IMR-90 (cell line): ENCODE data around the gene NHSL2. TPM values are rescaled to one million over a fixed set of nuclear protein-coding genes. Genes with fewer than 3 reads are reported as not detected.

Source experiments
- ATAC-seq: fragments of 200-7000 bp; cut with Tn5 transposase; 2 replicates; pipeline ENCODE4 v1.9.1; 2020; ENCODE audit warnings: low read depth, mild to moderate bottlenecking, moderate library complexity
- BruUV-seq: library from RNA; stranded (reverse); fragments of 400-500 nt; replicated peaks from 2 replicates; lab custom pipeline; 2021; lab: Mats Ljungman, UMichigan
- CTCF ChIA-PET: fragments of 300-600 bp; formaldehyde crosslinking; extraction: SDS; loops from one replicate; lab custom pipeline; 2021; ENCODE audit warnings: antibody characterized with exemption; lab: Yijun Ruan, JAX
- POLR2A ChIA-PET: fragments of 300-600 bp; sonication (Branson Sonifier 250); formaldehyde crosslinking; loops from one replicate; lab custom pipeline; 2022; ENCODE audit warnings: antibody characterized with exemption; ENCODE audit not compliant: unreplicated experiment; lab: Charles Lee
- DNase-seq: peaks from one replicate; pipeline ENCODE4 v3.0.0; 2013
- H2AFZ ChIP-seq: replicated peaks from 2 replicates; pipeline ENCODE3; 2013; ENCODE audit warnings: low read length, mild to moderate bottlenecking; ENCODE audit not compliant: poor library complexity
- H2AK5ac ChIP-seq: 2 replicates; pipeline ENCODE4 v1.6.1; 2013; ENCODE audit warnings: low read depth, low read length, inconsistent platforms
- H2AK9ac ChIP-seq: replicated peaks from 2 replicates; pipeline ENCODE3; 2013; ENCODE audit warnings: mild to moderate bottlenecking, low read depth, low read length, moderate library complexity; ENCODE audit not compliant: poor library complexity
- H2BK120ac ChIP-seq: 2 replicates; pipeline ENCODE4 v1.6.1; 2013; ENCODE audit warnings: low read depth, low read length, inconsistent platforms
- H2BK15ac ChIP-seq: 3 replicates; pipeline ENCODE4 v1.6.1; 2013; ENCODE audit warnings: low read depth, low read length, inconsistent platforms
- H2BK20ac ChIP-seq: 2 replicates; pipeline ENCODE4 v1.6.1; 2013; ENCODE audit warnings: low read depth, mild to moderate bottlenecking, inconsistent platforms, low read length, moderate library complexity
- H2BK5ac ChIP-seq: 2 replicates; pipeline ENCODE4 v1.6.1; 2013; ENCODE audit warnings: mild to moderate bottlenecking, low read depth, low read length, inconsistent platforms; ENCODE audit not compliant: poor library complexity, severe bottlenecking
- H3K14ac ChIP-seq: replicated peaks from 2 replicates; pipeline ENCODE4 v1.6.1; 2013; ENCODE audit warnings: low read depth, low read length, inconsistent platforms
- H3K18ac ChIP-seq: 2 replicates; pipeline ENCODE4 v1.6.1; 2013; ENCODE audit warnings: low read depth, low read length, control low read depth
- H3K23ac ChIP-seq: 2 replicates; pipeline ENCODE4 v1.6.1; 2013; ENCODE audit warnings: low read depth, low read length, inconsistent platforms
- H3K27ac ChIP-seq: 2 replicates; pipeline ENCODE4 v1.5.1; 2013; ENCODE audit warnings: mild to moderate bottlenecking, control low read depth, low read length; ENCODE audit not compliant: insufficient read depth
- H3K27me3 ChIP-seq: 2 replicates; pipeline ENCODE4 v1.6.1; 2013; ENCODE audit warnings: low read length; ENCODE audit not compliant: control insufficient read depth, insufficient read depth
- H3K36me3 ChIP-seq: 2 replicates; pipeline ENCODE4 v1.6.1; 2013; ENCODE audit warnings: low read length, mixed read lengths; ENCODE audit not compliant: control insufficient read depth, insufficient read depth
- H3K4ac ChIP-seq: 2 replicates; pipeline ENCODE4 v1.6.1; 2013; ENCODE audit warnings: low read depth, low read length, inconsistent platforms
- H3K4me1 ChIP-seq: 2 replicates; pipeline ENCODE4 v1.6.1; 2013; ENCODE audit warnings: low read length, mixed read lengths; ENCODE audit not compliant: control insufficient read depth, insufficient read depth
- H3K4me2 ChIP-seq: 2 replicates; pipeline ENCODE4 v1.6.1; 2013; ENCODE audit warnings: low read depth, mild to moderate bottlenecking, control low read depth, low read length, moderate library complexity
- H3K4me3 ChIP-seq: 2 replicates; pipeline ENCODE4 v1.5.1; 2013; ENCODE audit warnings: low read depth, mild to moderate bottlenecking, control low read depth, low read length, moderate library complexity; ENCODE audit not compliant: insufficient read depth
- H3K56ac ChIP-seq: 2 replicates; pipeline ENCODE4 v1.6.1; 2013; ENCODE audit warnings: low read length, inconsistent platforms; ENCODE audit not compliant: insufficient read depth; ENCODE audit errors: extremely low read depth
- H3K79me1 ChIP-seq, 2 experiments: 2 replicates each; pipeline ENCODE4 v1.6.1; 2013; ENCODE audit warnings: low read length in 2 of 2, inconsistent platforms in 1 of 2, low read depth in 1 of 2
- H3K9ac ChIP-seq: 2 replicates; pipeline ENCODE4 v1.6.1; 2013; ENCODE audit warnings: low read depth, low read length, control low read depth
- H3K9me1 ChIP-seq: 2 replicates; pipeline ENCODE4 v1.6.1; 2013; ENCODE audit warnings: low read length, inconsistent platforms; ENCODE audit not compliant: insufficient read depth
- H3K9me3 ChIP-seq: 2 replicates; pipeline ENCODE4 v1.6.1; 2013; ENCODE audit warnings: low read length; ENCODE audit not compliant: control insufficient read depth, insufficient read depth
- H4K20me1 ChIP-seq: 2 replicates; pipeline ENCODE4 v1.6.1; 2013; ENCODE audit warnings: low read length, inconsistent platforms; ENCODE audit not compliant: insufficient read depth
- H4K5ac ChIP-seq: 2 replicates; pipeline ENCODE4 v1.6.1; 2013; ENCODE audit warnings: mild to moderate bottlenecking, low read depth, low read length, control low read depth
- H4K8ac ChIP-seq, 2 experiments: 2 replicates each; pipeline ENCODE4 v1.6.1; 2013; ENCODE audit warnings: low read depth in 2 of 2, low read length in 2 of 2, control low read depth in 1 of 2, inconsistent platforms in 1 of 2
- H4K91ac ChIP-seq: 2 replicates; pipeline ENCODE4 v1.6.1; 2013; ENCODE audit warnings: low read depth, low read length, inconsistent platforms; ENCODE audit not compliant: insufficient read depth
- BHLHE40 ChIP-seq: fragments of 150-350 bp; IDR thresholded peaks from 2 replicates; pipeline ENCODE4 v1.6.1; 2016; ENCODE audit warnings: mild to moderate bottlenecking, low read depth, low read length
- CEBPB ChIP-seq: IDR thresholded peaks from 2 replicates; pipeline ENCODE4 v1.6.1; 2012; ENCODE audit warnings: low read depth, low read length, improper control_type of control experiment
- CHD1 ChIP-seq: IDR thresholded peaks from 2 replicates; pipeline ENCODE4 v1.6.1; 2012; ENCODE audit warnings: low read depth, low read length, improper control_type of control experiment
- CTCF ChIP-seq: conservative IDR thresholded peaks from 2 replicates; pipeline ENCODE4 v1.5.1; 2012; ENCODE audit warnings: mild to moderate bottlenecking, low read depth, low read length, improper control_type of control experiment
- ELK1 ChIP-seq: fragments of 150-350 bp; IDR thresholded peaks from 2 replicates; pipeline ENCODE4 v1.6.1; 2016; ENCODE audit warnings: low read depth, mild to moderate bottlenecking, low read length, moderate library complexity, borderline replicate concordance
- MAFK ChIP-seq: IDR thresholded peaks from 2 replicates; pipeline ENCODE4 v1.6.1; 2012; ENCODE audit warnings: low read depth, low read length, improper control_type of control experiment
- MAZ ChIP-seq: IDR thresholded peaks from 2 replicates; pipeline ENCODE4 v1.6.1; 2012; ENCODE audit warnings: low read depth, mild to moderate bottlenecking, low read length, improper control_type of control experiment, moderate library complexity, borderline replicate concordance
- MXI1 ChIP-seq: IDR thresholded peaks from 2 replicates; pipeline ENCODE4 v1.6.1; 2012; ENCODE audit warnings: low read depth, mild to moderate bottlenecking, low read length, moderate library complexity, borderline replicate concordance
- NFE2L2 ChIP-seq: fragments of 150-350 bp; IDR thresholded peaks from 2 replicates; pipeline ENCODE4 v1.6.1; 2016; ENCODE audit warnings: low read depth, mild to moderate bottlenecking, low read length
- POLR2A ChIP-seq: IDR thresholded peaks from 2 replicates; pipeline ENCODE4 v1.6.1; 2012; ENCODE audit warnings: mild to moderate bottlenecking, low read depth, low read length
- RAD21 ChIP-seq: IDR thresholded peaks from 2 replicates; pipeline ENCODE4 v1.6.1; 2012; ENCODE audit warnings: low read length, improper control_type of control experiment
- RFX5 ChIP-seq: IDR thresholded peaks from 2 replicates; pipeline ENCODE4 v1.8.0; 2012; ENCODE audit warnings: low read depth, mild to moderate bottlenecking, low read length, moderate library complexity
- SMC3 ChIP-seq: fragments of 150-350 bp; IDR thresholded peaks from 2 replicates; pipeline ENCODE4 v1.6.1; 2016; ENCODE audit warnings: low read depth, mild to moderate bottlenecking, antibody characterized with exemption, low read length, moderate library complexity
- USF2 ChIP-seq: fragments of 150-350 bp; IDR thresholded peaks from 2 replicates; pipeline ENCODE4 v1.6.1; 2017; ENCODE audit warnings: mild to moderate bottlenecking, antibody characterized with exemption, low read length, low read depth
- WGBS, 2 experiments: methylation state at CpG; one replicate each; pipeline versions ENCODE4 v1.1.5 to v1.1.7; 2013; ENCODE audit warnings: missing lambda C conversion rate in 2 of 2; ENCODE audit not compliant: insufficient read length in 1 of 2; ENCODE audit errors: extremely low coverage in 2 of 2; 5-methylcytosine and 5-hydroxymethylcytosine counted together
- dilution Hi-C: fragments of 300-500 bp; cut with HindIII; formaldehyde crosslinking; loops from one replicate; pipeline ENCODE4 v1.14.3; 2018; ENCODE audit warnings: low sequenced_read_pairs; ENCODE audit not compliant: unreplicated experiment
- in situ Hi-C: fragments of 300-500 bp; cut with MboI; formaldehyde crosslinking; loops from 3 replicates; pipeline ENCODE4 v1.14.3; 2019; ENCODE audit warnings: low sequenced_read_pairs, inconsistent platforms, mixed read lengths
- intact Hi-C: fragments of 100-400 bp; cut with micrococcal nuclease; formaldehyde crosslinking; loops from 2 replicates; pipeline ENCODE4 v1.10.0; 2022
- polyA plus RNA-seq, 3 experiments: library from polyadenylated mRNA; depleted of rRNA; stranded (reverse); fragments of >200 nt; gene quantifications; 2 replicates each; pipeline ENCODE4 v1.2.3, GENCODE V29; 2012; ENCODE audit warnings: low replicate concordance in 1 of 3
- total RNA-seq: library from RNA; depleted of rRNA; stranded (reverse); fragments of >200 nt; gene quantifications from 2 replicates; pipeline ENCODE4 v1.2.3, GENCODE V29; 2012

The NHSL2 gene
- total and polyA plus RNA-seq, 2 of the 4 experiments (the other 2 are of a cell fraction), result 0.72 to 0.75 TPM

GRCh38 chrX:72037601-72038000, 127.0 kb downstream of the NHSL2 start:
- dilution Hi-C loops, result no loop called here
- no peak overlapping the region for H2BK20ac ChIP-seq
- BruUV-seq, result no TSS peak

More at GRCh38 chrX:72037601-72038000, 127.0 kb downstream of the NHSL2 start:
- no peaks in the 10 kb centered on the region for H3K36me3 ChIP-seq
- H2BK5ac ChIP-seq, result no peak overlapping the region
- H3K9ac ChIP-seq, result no peak overlapping the region
- H3K4me1 ChIP-seq, result peaks cover 7% of the 10 kb centered on the region; the same call in 1 of the 2 replicates
- no peak overlapping the region for H3K18ac ChIP-seq
- H3K4me3 ChIP-seq, result no peak overlapping the region
- H3K79me1 ChIP-seq, result no peaks in the 10 kb centered on the region
- in situ Hi-C loops, result no loop called here
- H3K9me3 ChIP-seq, result peaks cover 4% of the 10 kb centered on the region
- TF ChIP-seq POLR2A (no peak), BHLHE40 (no peak), CHD1 (no peak), MAFK (no peak), USF2 (no peak), CEBPB (no peak), MAZ (no peak), RFX5 (no peak), NFE2L2 (no peak), MXI1 (no peak), RAD21 (no peak), ELK1 (no peak), SMC3 (no peak), CTCF (no peak)
- intact Hi-C loops, result no loop called here
- no peak overlapping the region for H2AK5ac ChIP-seq
- H3K4ac ChIP-seq, result no peak overlapping the region
- DNase-seq, result no peak
- no peak overlapping the region for H4K91ac ChIP-seq
- no peak overlapping the region for H2AK9ac ChIP-seq
- no peak for ATAC-seq
- no peak overlapping the region for H3K27ac ChIP-seq
- H3K56ac ChIP-seq, result no peak overlapping the region
- H3K27me3 ChIP-seq, result peaks cover 30% of the 10 kb centered on the region
- ChIA-PET POLR2A (no interaction called here), CTCF (interaction anchor here (0.6 kb wide), 1 partner anchor 87 kb away, joined by 3 read pairs; no protein-coding TSS in a partner anchor)
- no peak overlapping the region for H2BK120ac ChIP-seq
- no peak overlapping the region for H4K8ac ChIP-seq
- no peaks in the 10 kb centered on the region for H3K9me1 ChIP-seq
- WGBS, 2 experiments, result no CpG with 5 or more reads among the region's 2 CpGs
- no peak overlapping the region for H3K4me2 ChIP-seq
- no peak overlapping the region for H2BK15ac ChIP-seq
- no peaks in the 10 kb centered on the region for H4K20me1 ChIP-seq
- H3K23ac ChIP-seq, result no peak overlapping the region
- no peak overlapping the region for H3K14ac ChIP-seq
- H4K5ac ChIP-seq, result no peak overlapping the region
- H2AFZ ChIP-seq, result no peak overlapping the region
